Prostate gland (tissue), 2 donors: ENCODE data around the gene PABPN1.

Experiments used
- POLR2AphosphoS5 ChIP-seq: sonication (generic); formaldehyde crosslinking; IDR thresholded peaks from one replicate; pipeline ENCODE4 v1.6.1; 2017; ENCODE audit warnings: antibody characterized with exemption
- TF ChIP-seq, protein P1 (sequence below), 4 experiments: fragments of 200-600 bp in 2 of 4; fragments of 450-650 bp in 2 of 4; sonication (generic) in 2 of 4; IDR thresholded peaks; 1 replicate in 3 of 4; 2 replicates in 1 of 4; pipeline ENCODE4 v1.5.1; 2016 to 2019; ENCODE audit warnings: antibody characterized with exemption in 4 of 4, mild to moderate bottlenecking in 2 of 4, moderate library complexity in 2 of 4

- TF ChIP-seq, protein P1, sequence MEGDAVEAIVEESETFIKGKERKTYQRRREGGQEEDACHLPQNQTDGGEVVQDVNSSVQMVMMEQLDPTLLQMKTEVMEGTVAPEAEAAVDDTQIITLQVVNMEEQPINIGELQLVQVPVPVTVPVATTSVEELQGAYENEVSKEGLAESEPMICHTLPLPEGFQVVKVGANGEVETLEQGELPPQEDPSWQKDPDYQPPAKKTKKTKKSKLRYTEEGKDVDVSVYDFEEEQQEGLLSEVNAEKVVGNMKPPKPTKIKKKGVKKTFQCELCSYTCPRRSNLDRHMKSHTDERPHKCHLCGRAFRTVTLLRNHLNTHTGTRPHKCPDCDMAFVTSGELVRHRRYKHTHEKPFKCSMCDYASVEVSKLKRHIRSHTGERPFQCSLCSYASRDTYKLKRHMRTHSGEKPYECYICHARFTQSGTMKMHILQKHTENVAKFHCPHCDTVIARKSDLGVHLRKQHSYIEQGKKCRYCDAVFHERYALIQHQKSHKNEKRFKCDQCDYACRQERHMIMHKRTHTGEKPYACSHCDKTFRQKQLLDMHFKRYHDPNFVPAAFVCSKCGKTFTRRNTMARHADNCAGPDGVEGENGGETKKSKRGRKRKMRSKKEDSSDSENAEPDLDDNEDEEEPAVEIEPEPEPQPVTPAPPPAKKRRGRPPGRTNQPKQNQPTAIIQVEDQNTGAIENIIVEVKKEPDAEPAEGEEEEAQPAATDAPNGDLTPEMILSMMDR (IDR thresholded peaks at IDR 0.05), result no peak
- TF ChIP-seq POLR2AphosphoS5, result no peak
Measured at GRCh38 chr14:23326491-23327332, 5.5 kb downstream of the PABPN1 start.
